Astrocyte of the spinal cord (primary cell): ENCODE measurements around the gene TOMM40.
"Not testable (repeated sequence)": the region's sequence is repeated elsewhere in the genome, so short reads cannot be mapped to it uniquely, and the experiment has no call there.

Experiments
- DNase-seq: peaks from one replicate; pipeline ENCODE4 v3.0.0; 2011; ENCODE audit warnings: low read depth, low spot score
- H3K4me3 ChIP-seq: 2 replicates; pipeline ENCODE4 v1.5.1; 2011; ENCODE audit warnings: low read depth, mild to moderate bottlenecking, low read length, moderate library complexity
- CTCF ChIP-seq: IDR thresholded peaks from 2 replicates; pipeline ENCODE4 v1.5.1; 2012; ENCODE audit warnings: low read depth, mild to moderate bottlenecking, low read length, inconsistent platforms
- in situ Hi-C: cut with HindIII; loops from 2 replicates; pipeline ENCODE4 v1.10.0; 2017; ENCODE audit warnings: low sequenced_read_pairs

The TOMM40 gene

GRCh38 chr19:44924243-44924725 is 33.2 kb downstream of the TOMM40 start:
- H3K4me3 ChIP-seq, result no peak overlapping the region
- in situ Hi-C loops, result no loop called here
- no peak for TF ChIP-seq CTCF
- DNase-seq, result no peak

DNA sequence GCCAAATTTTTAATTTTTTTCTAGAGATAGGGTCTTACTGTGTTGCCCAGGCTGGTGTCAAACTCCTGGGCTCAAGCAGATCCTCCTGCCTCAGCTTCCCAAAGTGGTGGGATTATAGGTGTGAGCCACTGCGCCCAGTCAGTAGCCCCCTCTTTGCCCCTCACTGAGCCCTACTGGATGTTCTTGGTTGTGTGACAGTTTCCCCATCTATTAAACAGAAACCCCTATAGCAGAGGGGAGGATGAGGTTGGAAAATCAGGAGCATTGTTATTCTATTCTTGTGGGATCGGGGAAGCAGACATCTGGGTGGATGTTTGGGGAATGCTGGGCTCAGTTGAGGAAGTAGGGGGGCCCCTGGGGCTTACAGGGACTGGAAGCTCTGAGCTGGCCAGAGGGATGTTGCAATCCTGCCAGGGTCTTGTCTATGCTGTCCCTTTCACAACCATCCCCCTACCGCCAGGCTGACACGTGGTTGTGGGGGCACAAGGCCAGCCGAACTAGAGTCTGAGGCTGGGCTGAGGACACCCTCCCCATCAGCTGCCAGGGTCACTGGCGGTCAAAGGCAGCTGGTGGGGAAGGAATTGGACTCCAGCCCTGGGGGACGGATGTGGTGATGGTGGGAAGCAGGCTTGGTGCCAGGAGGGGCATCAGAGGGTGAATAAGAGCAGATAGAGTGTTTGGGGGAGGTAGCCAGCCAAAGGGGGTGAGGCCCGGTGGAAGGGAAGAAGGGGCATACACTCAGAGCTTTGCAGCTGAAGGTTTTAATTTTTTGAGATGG is 34.2 kb downstream of the TOMM40 start:
- DNase-seq, result peak; percentile 18
- in situ Hi-C loops, result no loop called here
- no peak overlapping the region for H3K4me3 ChIP-seq
- TF ChIP-seq CTCF, result no peak

DNA sequence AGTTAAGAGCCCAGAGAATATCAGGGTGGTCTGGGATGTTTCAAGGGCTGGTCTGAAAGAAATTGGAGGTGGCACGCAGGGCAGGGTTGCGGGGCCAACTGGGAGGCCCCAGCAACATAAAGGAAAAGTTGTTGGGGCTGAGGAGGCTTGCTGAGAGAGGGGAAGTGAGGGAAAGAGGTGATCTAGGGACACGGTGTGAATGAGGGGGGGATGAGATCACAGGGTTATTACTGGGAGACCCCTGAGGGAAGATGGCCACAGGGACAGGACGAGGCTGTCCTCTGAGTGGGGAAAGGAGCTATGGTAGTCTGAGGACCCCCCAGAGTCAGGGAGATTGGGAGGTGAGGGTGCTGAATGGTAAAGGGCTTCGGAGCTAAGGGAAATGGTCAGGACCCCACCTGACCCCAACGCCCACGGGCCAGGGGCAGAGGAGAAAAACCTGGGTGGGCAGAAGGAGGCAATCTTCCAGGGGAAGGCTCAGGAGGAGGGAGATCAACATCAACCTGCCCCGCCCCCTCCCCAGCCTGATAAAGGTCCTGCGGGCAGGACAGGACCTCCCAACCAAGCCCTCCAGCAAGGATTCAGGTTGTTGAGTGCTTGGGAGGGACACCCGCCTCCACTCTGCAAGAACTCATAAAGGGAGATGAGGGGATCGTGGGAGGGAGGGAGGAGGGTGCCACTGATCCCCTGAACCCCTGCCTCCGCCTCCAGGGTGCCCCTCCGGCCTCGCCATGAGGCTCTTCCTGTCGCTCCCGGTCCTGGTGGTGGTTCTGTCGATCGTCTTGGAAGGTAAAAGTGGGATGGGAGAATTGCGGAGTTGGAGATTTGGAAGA is 35.4 kb downstream of the TOMM40 start:
- H3K4me3 ChIP-seq, in situ Hi-C loops, DNase-seq: not testable (repeated sequence)

DNA sequence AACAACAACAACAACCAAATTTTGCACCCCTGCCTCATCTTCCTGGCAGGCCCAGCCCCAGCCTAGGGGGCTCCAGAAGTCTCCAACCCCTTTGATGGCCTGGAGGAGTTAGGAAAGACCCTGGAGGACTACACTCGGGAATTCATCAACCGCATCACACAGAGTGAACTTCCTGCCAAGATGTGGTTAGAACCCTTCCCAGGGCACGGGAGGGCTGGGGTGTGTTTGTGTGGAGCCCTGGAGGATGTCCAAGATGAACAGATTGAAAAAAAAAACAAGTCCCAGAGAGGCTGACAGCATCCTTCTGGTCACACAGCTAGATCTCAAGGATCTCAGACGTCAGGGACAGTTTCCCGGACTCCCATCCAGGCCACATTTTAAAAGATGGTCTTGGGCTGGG is 36.7 kb downstream of the TOMM40 start:
- TF ChIP-seq CTCF, result no peak
- in situ Hi-C loops, result no loop called here
- no peak overlapping the region for H3K4me3 ChIP-seq
- DNase-seq, result peak; percentile 63

GRCh38 chr19:44930088-44930487 is 39.0 kb downstream of the TOMM40 start:
- no peak for TF ChIP-seq CTCF
- no peak for DNase-seq
- H3K4me3 ChIP-seq, result no peak overlapping the region
- in situ Hi-C loops, result no loop called here

- in situ Hi-C loops, result no loop called here
- H3K4me3 ChIP-seq, result no peak overlapping the region
- DNase-seq, result no peak
- TF ChIP-seq CTCF, result no peak
Measured at GRCh38 chr19:44931541-44931940, 40.5 kb downstream of the TOMM40 start.

- H3K4me3 ChIP-seq, result no peak overlapping the region
- in situ Hi-C loops, result no loop called here
- no peak for TF ChIP-seq CTCF
- DNase-seq, result no peak
Measured at GRCh38 chr19:44939668-44940067, 48.6 kb downstream of the TOMM40 start.
